Astrocyte (in vitro differentiated cells and primary cell): Measurements from ENCODE around the gene PGF. TPM values are rescaled to one million over a fixed set of nuclear protein-coding genes. Genes with fewer than 3 reads are reported as not detected.

Experiments
- DNase-seq: peaks from one replicate; pipeline ENCODE4 v3.0.0-alpha.2; 2010; ENCODE audit warnings: low read depth
- FAIRE-seq: peaks from 2 replicates; lab custom pipeline; 2011; peaks lifted over from hg19 to GRCh38; lab: Jason Lieb, UNC
- H2AFZ ChIP-seq: 2 replicates; pipeline ENCODE4 v1.6.0; 2012; ENCODE audit warnings: low read depth, low read length, inconsistent platforms
- H3K27ac ChIP-seq: 2 replicates; pipeline ENCODE4 v1.5.1; 2011; ENCODE audit warnings: low read depth, low read length, inconsistent platforms
- H3K27me3 ChIP-seq: 2 replicates; pipeline ENCODE4 v1.6.0; 2011; ENCODE audit warnings: low read length, inconsistent platforms; ENCODE audit not compliant: insufficient read depth
- H3K36me3 ChIP-seq: 2 replicates; pipeline ENCODE4 v1.5.1; 2011; ENCODE audit warnings: low read length, inconsistent platforms; ENCODE audit not compliant: insufficient read depth
- H3K4me1 ChIP-seq: 2 replicates; pipeline ENCODE4 v1.5.1; 2011; ENCODE audit warnings: low read length, inconsistent platforms; ENCODE audit not compliant: insufficient read depth
- H3K4me2 ChIP-seq: 2 replicates; pipeline ENCODE4 v1.6.0; 2012; ENCODE audit warnings: low read length, inconsistent platforms
- H3K4me3 ChIP-seq: 2 replicates; pipeline ENCODE4 v1.5.1; 2011; ENCODE audit warnings: low read depth, mild to moderate bottlenecking, low read length, inconsistent platforms; ENCODE audit not compliant: insufficient read depth
- H3K79me2 ChIP-seq: 2 replicates; pipeline ENCODE4 v1.6.0; 2012; ENCODE audit warnings: mild to moderate bottlenecking, low read length, inconsistent platforms; ENCODE audit not compliant: insufficient read depth
- H3K9ac ChIP-seq: 2 replicates; pipeline ENCODE4 v1.6.0; 2012; ENCODE audit warnings: mild to moderate bottlenecking, low read length, inconsistent platforms
- H3K9me3 ChIP-seq: 2 replicates; pipeline ENCODE4 v1.5.1; 2012; ENCODE audit warnings: low read depth, mild to moderate bottlenecking, low read length, inconsistent platforms; ENCODE audit not compliant: insufficient read depth
- H4K20me1 ChIP-seq: 2 replicates; pipeline ENCODE4 v1.6.0; 2012; ENCODE audit warnings: low read length, inconsistent platforms; ENCODE audit not compliant: insufficient read depth
- H3K27ac Mint-ChIP-seq: one replicate; pipeline ENCODE4 v1.8.0; 2021; ENCODE audit warnings: mild to moderate bottlenecking, mixed read lengths; ENCODE audit not compliant: unreplicated experiment
- H3K27me3 Mint-ChIP-seq: one replicate; pipeline ENCODE4 v1.8.0; 2021; ENCODE audit warnings: low read depth, mixed read lengths; ENCODE audit not compliant: unreplicated experiment
- H3K36me3 Mint-ChIP-seq: one replicate; pipeline ENCODE4 v1.8.0; 2021; ENCODE audit warnings: low read depth, mixed read lengths; ENCODE audit not compliant: unreplicated experiment
- H3K4me1 Mint-ChIP-seq: one replicate; pipeline ENCODE4 v1.8.0; 2021; ENCODE audit warnings: low read depth, mixed read lengths; ENCODE audit not compliant: unreplicated experiment
- H3K4me3 Mint-ChIP-seq: one replicate; pipeline ENCODE4 v1.8.0; 2021; ENCODE audit warnings: mild to moderate bottlenecking, moderate library complexity, mixed read lengths; ENCODE audit not compliant: unreplicated experiment
- H3K9me3 Mint-ChIP-seq: one replicate; pipeline ENCODE4 v1.8.0; 2021; ENCODE audit warnings: mild to moderate bottlenecking, mixed read lengths; ENCODE audit not compliant: unreplicated experiment
- EZH2 ChIP-seq: IDR thresholded peaks from 2 replicates; pipeline ENCODE4 v1.6.1; 2012; ENCODE audit warnings: mild to moderate bottlenecking, low read length, inconsistent platforms; ENCODE audit not compliant: insufficient read depth
- total RNA-seq: library from RNA; stranded (reverse); gene quantifications from 2 replicates; pipeline ENCODE4 v1.2.1, GENCODE V29; 2021
- TF ChIP-seq, protein P1 (sequence below): IDR thresholded peaks from 2 replicates; pipeline ENCODE4 v1.5.1; 2011; ENCODE audit warnings: low read depth, mild to moderate bottlenecking, inconsistent platforms, low read length, moderate library complexity; ENCODE audit not compliant: insufficient read depth

PGF gene
- total RNA-seq, 1 donor from 2014 or later = 3.5 TPM

DNA sequence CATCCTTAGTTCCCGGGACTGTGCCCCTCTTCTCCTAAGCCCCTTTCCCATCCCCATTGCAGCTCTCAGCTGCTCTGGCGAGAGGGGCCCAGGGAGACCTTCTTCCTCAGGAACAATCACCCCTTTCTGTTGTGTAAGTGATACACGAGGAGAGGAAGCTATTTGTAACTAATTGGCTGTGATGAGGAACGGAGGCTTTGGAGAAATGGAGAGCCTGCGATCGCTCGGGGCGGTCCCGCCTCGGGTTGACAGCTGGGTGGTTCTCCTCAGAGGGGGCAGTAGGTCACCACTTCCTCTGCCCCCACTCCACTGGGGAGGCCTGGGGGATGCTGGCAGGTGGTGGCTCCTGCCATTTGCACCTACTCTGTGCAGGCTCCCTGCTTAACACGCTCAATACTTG is 6.6 kb upstream of the PGF start:
- no peak for TF ChIP-seq EZH2
- TF ChIP-seq, protein P1, sequence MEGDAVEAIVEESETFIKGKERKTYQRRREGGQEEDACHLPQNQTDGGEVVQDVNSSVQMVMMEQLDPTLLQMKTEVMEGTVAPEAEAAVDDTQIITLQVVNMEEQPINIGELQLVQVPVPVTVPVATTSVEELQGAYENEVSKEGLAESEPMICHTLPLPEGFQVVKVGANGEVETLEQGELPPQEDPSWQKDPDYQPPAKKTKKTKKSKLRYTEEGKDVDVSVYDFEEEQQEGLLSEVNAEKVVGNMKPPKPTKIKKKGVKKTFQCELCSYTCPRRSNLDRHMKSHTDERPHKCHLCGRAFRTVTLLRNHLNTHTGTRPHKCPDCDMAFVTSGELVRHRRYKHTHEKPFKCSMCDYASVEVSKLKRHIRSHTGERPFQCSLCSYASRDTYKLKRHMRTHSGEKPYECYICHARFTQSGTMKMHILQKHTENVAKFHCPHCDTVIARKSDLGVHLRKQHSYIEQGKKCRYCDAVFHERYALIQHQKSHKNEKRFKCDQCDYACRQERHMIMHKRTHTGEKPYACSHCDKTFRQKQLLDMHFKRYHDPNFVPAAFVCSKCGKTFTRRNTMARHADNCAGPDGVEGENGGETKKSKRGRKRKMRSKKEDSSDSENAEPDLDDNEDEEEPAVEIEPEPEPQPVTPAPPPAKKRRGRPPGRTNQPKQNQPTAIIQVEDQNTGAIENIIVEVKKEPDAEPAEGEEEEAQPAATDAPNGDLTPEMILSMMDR = no peak
- no peak for FAIRE-seq
- H3K79me2 ChIP-seq = no peaks in the 10 kb centered on the region

DNA sequence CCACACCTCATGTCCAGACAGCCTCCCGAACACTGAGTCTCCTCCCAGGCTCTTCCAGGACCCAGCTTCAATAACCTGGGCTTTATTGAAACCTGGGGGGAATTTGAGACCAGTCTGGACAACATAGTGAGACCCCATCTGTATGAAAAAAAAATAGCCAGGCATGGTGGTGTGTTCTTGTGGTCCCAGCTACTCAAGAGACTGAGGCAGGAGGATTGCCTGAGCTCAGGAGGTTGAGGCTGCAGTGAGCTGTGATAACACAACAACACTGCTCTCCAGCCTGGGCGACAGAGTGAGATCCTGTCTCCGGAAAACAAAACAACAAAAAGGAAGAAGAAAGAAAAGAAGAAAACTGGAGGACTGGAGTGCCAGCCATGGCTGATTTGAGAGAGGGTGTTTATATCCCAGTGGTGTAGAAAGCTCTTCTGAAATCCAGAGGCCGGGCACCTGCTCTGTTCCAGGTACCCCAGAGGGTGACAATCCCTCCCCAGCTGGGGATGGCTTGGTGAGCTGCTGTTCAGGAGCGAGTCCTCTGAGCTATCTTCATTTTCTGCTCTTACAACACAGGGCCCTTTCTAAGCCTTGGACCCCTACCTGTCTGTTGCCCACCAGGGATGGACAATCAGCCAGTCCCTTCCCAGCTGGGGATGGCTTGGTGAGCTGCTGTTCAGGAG is 6.0 kb upstream of the PGF start:
- no peaks in the 10 kb centered on the region for H4K20me1 ChIP-seq
- no peaks in the 10 kb centered on the region for H3K9me3 ChIP-seq
- peaks cover 4% of the 10 kb centered on the region for H3K9me3 Mint-ChIP-seq
- H3K4me1 ChIP-seq = peaks cover 14% of the 10 kb centered on the region
- FAIRE-seq = no peak
- no peaks in the 10 kb centered on the region for H3K79me2 ChIP-seq
- H3K36me3 Mint-ChIP-seq = peaks cover 2% of the 10 kb centered on the region
- TF ChIP-seq, protein P1 = no peak
- no peak for TF ChIP-seq EZH2
- H3K4me3 ChIP-seq = no peak overlapping the region
- no peak overlapping the region for H3K9ac ChIP-seq
- no peak overlapping the region for H3K4me3 Mint-ChIP-seq
- no peak overlapping the region for H3K27ac Mint-ChIP-seq
- peaks cover 9% of the 10 kb centered on the region for H3K4me1 Mint-ChIP-seq
- no peak overlapping the region for H2AFZ ChIP-seq
- no peak for DNase-seq
- H3K36me3 ChIP-seq = no peaks in the 10 kb centered on the region
- H3K4me2 ChIP-seq = no peak overlapping the region
- no peaks in the 10 kb centered on the region for H3K27me3 ChIP-seq
- H3K27ac ChIP-seq = no peak overlapping the region
- peaks cover 29% of the 10 kb centered on the region for H3K27me3 Mint-ChIP-seq

More for the DNA sequence above, 6.6 kb upstream of the PGF start:
- H2AFZ ChIP-seq = no peak overlapping the region
- no peaks in the 10 kb centered on the region for H3K36me3 ChIP-seq
- Mint-ChIP-seq H3K4me1 (peaks cover 8% of the 10 kb centered on the region), H3K27me3 (peaks cover 29% of the 10 kb centered on the region), H3K9me3 (peaks cover 4% of the 10 kb centered on the region), H3K36me3 (peaks cover 2% of the 10 kb centered on the region), H3K27ac (no peak overlapping the region), H3K4me3 (no peak overlapping the region)
- H4K20me1 ChIP-seq = no peaks in the 10 kb centered on the region
- H3K4me1 ChIP-seq = peaks cover 14% of the 10 kb centered on the region
- no peaks in the 10 kb centered on the region for H3K27me3 ChIP-seq
- H3K9ac ChIP-seq = no peak overlapping the region
- DNase-seq = no peak
- no peak overlapping the region for H3K4me3 ChIP-seq
- no peak overlapping the region for H3K4me2 ChIP-seq
- H3K9me3 ChIP-seq = no peaks in the 10 kb centered on the region
- no peak overlapping the region for H3K27ac ChIP-seq

DNA sequence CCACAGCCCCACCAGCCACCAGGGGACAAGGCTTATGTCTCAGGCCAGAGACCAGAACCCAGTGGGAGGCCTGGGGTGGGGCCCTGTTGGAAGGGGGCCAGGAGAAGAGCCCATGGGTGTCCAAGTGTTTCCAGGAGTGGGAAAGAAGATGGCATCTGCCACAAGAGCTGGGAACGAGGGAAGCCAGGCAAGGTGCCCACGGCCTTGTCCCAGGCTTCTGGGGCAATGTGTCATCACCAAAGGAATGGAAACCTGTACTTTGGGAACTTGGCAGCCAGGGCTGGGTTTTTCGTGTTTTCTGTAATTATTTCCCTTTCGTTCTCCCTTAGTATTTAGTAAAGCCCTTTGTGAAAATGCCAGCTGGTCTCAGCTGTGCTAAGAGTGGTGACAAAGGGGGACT is 5.3 kb upstream of the PGF start:
- no peak overlapping the region for H3K4me2 ChIP-seq
- H4K20me1 ChIP-seq = no peaks in the 10 kb centered on the region
- H3K9me3 Mint-ChIP-seq = peaks cover 4% of the 10 kb centered on the region
- H3K27me3 Mint-ChIP-seq = peaks cover 27% of the 10 kb centered on the region
- peaks cover 2% of the 10 kb centered on the region for H3K36me3 Mint-ChIP-seq
- H3K4me3 Mint-ChIP-seq = no peak overlapping the region
- no peaks in the 10 kb centered on the region for H3K79me2 ChIP-seq
- H3K27ac Mint-ChIP-seq = no peak overlapping the region
- H3K9ac ChIP-seq = no peak overlapping the region
- no peak overlapping the region for H3K27ac ChIP-seq
- H3K9me3 ChIP-seq = no peaks in the 10 kb centered on the region
- H3K4me1 Mint-ChIP-seq = peaks cover 10% of the 10 kb centered on the region
- FAIRE-seq (no peak), DNase-seq (no peak)
- H2AFZ ChIP-seq = no peak overlapping the region
- H3K36me3 ChIP-seq = no peaks in the 10 kb centered on the region
- no peaks in the 10 kb centered on the region for H3K27me3 ChIP-seq
- no peak overlapping the region for H3K4me3 ChIP-seq
- peaks cover 11% of the 10 kb centered on the region for H3K4me1 ChIP-seq
- TF ChIP-seq, protein P1 = no peak
- no peak for TF ChIP-seq EZH2
